Endothelial cell of umbilical vein (primary cell): ENCODE results near the gene GPX5.

Experiments
- CTCF ChIP-seq, 2 donors: IDR thresholded peaks; 1 replicate in 1 of 2; 2 replicates in 1 of 2; pipeline ENCODE4 v1.5.1; 2011; ENCODE audit warnings: low read length in 2 of 2, mild to moderate bottlenecking in 2 of 2, moderate library complexity in 2 of 2, control low read depth in 1 of 2, inconsistent platforms in 1 of 2, low read depth in 1 of 2; ENCODE audit not compliant: insufficient read depth in 1 of 2; ENCODE audit errors: extremely low read depth in 1 of 2
- EZH2 ChIP-seq: IDR thresholded peaks from 2 replicates; pipeline ENCODE4 v1.6.1; 2012; ENCODE audit warnings: borderline replicate concordance, low read depth, mild to moderate bottlenecking, moderate library complexity, low read length, inconsistent platforms; ENCODE audit not compliant: severe bottlenecking
- POLR2AphosphoS5 ChIP-seq: IDR thresholded peaks from 2 replicates; pipeline ENCODE4 v1.6.1; 2012; ENCODE audit warnings: low read depth, mild to moderate bottlenecking, control low read depth, low read length, moderate library complexity; ENCODE audit not compliant: insufficient read depth

GRCh38 chr6:28491984-28492317 is 33.7 kb upstream of the GPX5 start:
- TF ChIP-seq CTCF (IDR thresholded peaks at IDR 0.05; ENCODE audit: extremely low read depth in 1 of 2, insufficient read depth in 1 of 2, low read depth in 1 of 2, low read length in 2 of 2) (no peak), POLR2AphosphoS5 (no peak), EZH2 (no peak)
